ENCODE data around the gene SND1.

Gene SND1

GRCh38 chr7:127652333-127653248, 597 bp downstream of the SND1 start (continued):
- TF ChIP-seq ZNF266 (tag by site-specific recombination; IDR thresholded peaks at IDR 0.05; ENCODE audit: low read depth) (no peak; the same call in 1 of the 2 replicates), ZNF530 (tag by site-specific recombination; IDR thresholded peaks at IDR 0.05; ENCODE audit: low read depth) (no peak), ZNF121 (tag by site-specific recombination; IDR thresholded peaks at IDR 0.05) (peak; percentile 100), ZNF777 (tag by site-specific recombination; IDR thresholded peaks at IDR 0.05; ENCODE audit: borderline replicate concordance) (peak; percentile 83; the same call in 1 of the 2 replicates), GLIS1 (tag by site-specific recombination; IDR thresholded peaks at IDR 0.05) (no peak), SP3 (tag by site-specific recombination; IDR thresholded peaks at IDR 0.05) (no peak), SP2 (tag by site-specific recombination; IDR thresholded peaks at IDR 0.05) (no peak), ZBTB1 (tag by site-specific recombination; IDR thresholded peaks at IDR 0.05) (no peak), ZNF621 (tag by site-specific recombination; IDR thresholded peaks at IDR 0.05) (no peak), PRDM1 (tag by site-specific recombination; IDR thresholded peaks at IDR 0.05) (peak; percentile 56), RBAK (tag by site-specific recombination; IDR thresholded peaks at IDR 0.05) (no peak), HOXD13 (CRISPR knock-in tag; IDR thresholded peaks at IDR 0.05; ENCODE audit: borderline replicate concordance) (no peak), PRDM2 (tag by site-specific recombination; IDR thresholded peaks at IDR 0.05; ENCODE audit: borderline replicate concordance) (peak; percentile 73; the same call in 1 of the 2 replicates), TSHZ1 (tag by site-specific recombination; IDR thresholded peaks at IDR 0.05; ENCODE audit: borderline replicate concordance) (no peak; the same call in 1 of the 2 replicates), ZNF571 (tag by site-specific recombination; IDR thresholded peaks at IDR 0.05) (no peak), ZXDB (tag by site-specific recombination; IDR thresholded peaks at IDR 0.05) (no peak), ZNF792 (tag by site-specific recombination; IDR thresholded peaks at IDR 0.05) (0 out of 2 replicates have a peak, but pooled peaks have one; percentile 74)
- TF ChIP-seq, protein P1, sequence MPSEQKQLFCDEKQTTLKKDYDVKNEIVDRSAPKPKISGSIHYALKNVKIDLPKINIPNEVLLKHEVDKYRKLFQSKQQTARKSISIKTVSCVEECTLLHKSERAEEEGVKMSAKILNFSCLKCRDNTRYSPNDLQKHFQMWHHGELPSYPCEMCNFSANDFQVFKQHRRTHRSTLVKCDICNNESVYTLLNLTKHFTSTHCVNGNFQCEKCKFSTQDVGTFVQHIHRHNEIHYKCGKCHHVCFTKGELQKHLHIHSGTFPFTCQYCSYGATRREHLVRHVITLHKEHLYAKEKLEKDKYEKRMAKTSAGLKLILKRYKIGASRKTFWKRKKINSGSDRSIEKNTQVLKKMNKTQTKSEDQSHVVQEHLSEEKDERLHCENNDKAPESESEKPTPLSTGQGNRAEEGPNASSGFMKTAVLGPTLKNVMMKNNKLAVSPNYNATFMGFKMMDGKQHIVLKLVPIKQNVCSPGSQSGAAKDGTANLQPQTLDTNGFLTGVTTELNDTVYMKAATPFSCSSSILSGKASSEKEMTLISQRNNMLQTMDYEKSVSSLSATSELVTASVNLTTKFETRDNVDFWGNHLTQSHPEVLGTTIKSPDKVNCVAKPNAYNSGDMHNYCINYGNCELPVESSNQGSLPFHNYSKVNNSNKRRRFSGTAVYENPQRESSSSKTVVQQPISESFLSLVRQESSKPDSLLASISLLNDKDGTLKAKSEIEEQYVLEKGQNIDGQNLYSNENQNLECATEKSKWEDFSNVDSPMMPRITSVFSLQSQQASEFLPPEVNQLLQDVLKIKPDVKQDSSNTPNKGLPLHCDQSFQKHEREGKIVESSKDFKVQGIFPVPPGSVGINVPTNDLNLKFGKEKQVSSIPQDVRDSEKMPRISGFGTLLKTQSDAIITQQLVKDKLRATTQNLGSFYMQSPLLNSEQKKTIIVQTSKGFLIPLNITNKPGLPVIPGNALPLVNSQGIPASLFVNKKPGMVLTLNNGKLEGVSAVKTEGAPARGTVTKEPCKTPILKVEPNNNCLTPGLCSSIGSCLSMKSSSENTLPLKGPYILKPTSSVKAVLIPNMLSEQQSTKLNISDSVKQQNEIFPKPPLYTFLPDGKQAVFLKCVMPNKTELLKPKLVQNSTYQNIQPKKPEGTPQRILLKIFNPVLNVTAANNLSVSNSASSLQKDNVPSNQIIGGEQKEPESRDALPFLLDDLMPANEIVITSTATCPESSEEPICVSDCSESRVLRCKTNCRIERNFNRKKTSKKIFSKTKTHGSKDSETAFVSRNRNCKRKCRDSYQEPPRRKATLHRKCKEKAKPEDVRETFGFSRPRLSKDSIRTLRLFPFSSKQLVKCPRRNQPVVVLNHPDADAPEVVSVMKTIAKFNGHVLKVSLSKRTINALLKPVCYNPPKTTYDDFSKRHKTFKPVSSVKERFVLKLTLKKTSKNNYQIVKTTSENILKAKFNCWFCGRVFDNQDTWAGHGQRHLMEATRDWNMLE (tag by site-specific recombination; conservative IDR thresholded peaks at IDR 0.05; ENCODE audit: low read depth), result no peak
- TF ChIP-seq, protein P2, sequence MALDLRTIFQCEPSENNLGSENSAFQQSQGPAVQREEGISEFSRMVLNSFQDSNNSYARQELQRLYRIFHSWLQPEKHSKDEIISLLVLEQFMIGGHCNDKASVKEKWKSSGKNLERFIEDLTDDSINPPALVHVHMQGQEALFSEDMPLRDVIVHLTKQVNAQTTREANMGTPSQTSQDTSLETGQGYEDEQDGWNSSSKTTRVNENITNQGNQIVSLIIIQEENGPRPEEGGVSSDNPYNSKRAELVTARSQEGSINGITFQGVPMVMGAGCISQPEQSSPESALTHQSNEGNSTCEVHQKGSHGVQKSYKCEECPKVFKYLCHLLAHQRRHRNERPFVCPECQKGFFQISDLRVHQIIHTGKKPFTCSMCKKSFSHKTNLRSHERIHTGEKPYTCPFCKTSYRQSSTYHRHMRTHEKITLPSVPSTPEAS (tag by site-specific recombination; IDR thresholded peaks at IDR 0.05), result no peak
- TF ChIP-seq, protein P3, sequence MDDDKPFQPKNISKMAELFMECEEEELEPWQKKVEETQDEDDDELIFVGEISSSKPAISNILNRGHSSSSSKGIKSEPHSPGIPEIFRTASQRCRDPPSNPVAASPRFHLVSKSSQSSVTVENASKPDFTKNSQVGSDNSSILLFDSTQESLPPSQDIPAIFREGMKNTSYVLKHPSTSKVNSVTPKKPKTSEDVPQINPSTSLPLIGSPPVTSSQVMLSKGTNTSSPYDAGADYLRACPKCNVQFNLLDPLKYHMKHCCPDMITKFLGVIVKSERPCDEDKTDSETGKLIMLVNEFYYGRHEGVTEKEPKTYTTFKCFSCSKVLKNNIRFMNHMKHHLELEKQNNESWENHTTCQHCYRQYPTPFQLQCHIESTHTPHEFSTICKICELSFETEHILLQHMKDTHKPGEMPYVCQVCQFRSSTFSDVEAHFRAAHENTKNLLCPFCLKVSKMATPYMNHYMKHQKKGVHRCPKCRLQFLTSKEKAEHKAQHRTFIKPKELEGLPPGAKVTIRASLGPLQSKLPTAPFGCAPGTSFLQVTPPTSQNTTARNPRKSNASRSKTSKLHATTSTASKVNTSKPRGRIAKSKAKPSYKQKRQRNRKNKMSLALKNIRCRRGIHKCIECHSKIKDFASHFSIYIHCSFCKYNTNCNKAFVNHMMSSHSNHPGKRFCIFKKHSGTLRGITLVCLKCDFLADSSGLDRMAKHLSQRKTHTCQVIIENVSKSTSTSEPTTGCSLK (tag by site-specific recombination; IDR thresholded peaks at IDR 0.05), result no peak
